ENCODE results near the gene PLEKHA4. TPM values are rescaled to one million over a fixed set of nuclear protein-coding genes. Genes with fewer than 3 reads are reported as not detected.

Gene PLEKHA4
- total and polyA plus RNA-seq, 10 of the 15 experiments (the other 5 are each of a cell fraction or from before 2014, with no cell fraction given), result 0.13 to 10.0 (median 6.4) TPM; not detected in 1

- TF ChIP-seq KDM1A (IDR thresholded peaks at IDR 0.05; ENCODE audit: borderline replicate concordance) (no peak), SRF (IDR thresholded peaks at IDR 0.05; ENCODE audit: low read depth in 2 of 2, low read length in 2 of 2) (no peak), NBN (IDR thresholded peaks at IDR 0.05) (no peak), YY1 (IDR thresholded peaks at IDR 0.05; ENCODE audit: low read depth, low read length) (no peak)
These were observed 5.6 kb downstream of the PLEKHA4 start (continued) for GRCh38 chr19:48862827-48863226.

DNA sequence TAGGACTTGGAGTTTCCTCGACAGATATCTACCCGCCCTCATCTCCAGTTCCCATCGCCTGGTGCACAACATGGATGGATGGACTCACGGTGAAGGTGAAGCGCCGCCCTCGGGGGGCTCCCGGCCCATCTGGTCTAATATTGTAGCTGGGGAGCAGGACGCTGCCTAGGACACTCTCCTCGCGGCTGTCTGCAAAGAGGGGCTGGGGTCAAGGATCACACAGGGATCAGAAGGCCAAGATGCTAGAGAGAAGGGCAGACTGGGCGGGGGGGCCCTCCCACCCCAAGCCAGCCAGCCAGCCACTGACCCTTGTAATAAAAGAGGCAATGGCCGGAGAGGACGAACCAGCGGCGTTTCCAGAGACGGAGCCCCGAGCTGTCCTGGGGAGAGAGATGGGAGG is 7.1 kb downstream of the PLEKHA4 start:
- no peak for FAIRE-seq
- H3K27ac ChIP-seq (ENCODE audit: control insufficient read depth, insufficient read depth), result no peak overlapping the region
- ChIA-PET RAD21 (ENCODE audit: unreplicated experiment) (no interaction called here), POLR2A (interaction anchor here (0.6 kb wide), 1 partner anchor 50 kb away, joined by 4 read pairs; no protein-coding TSS in a partner anchor), CTCF (no interaction called here), SMC1A (ENCODE audit: uncharacterized antibody, unreplicated experiment) (no interaction called here)
- no peaks in the 10 kb centered on the region for H3K79me2 ChIP-seq (ENCODE audit: control insufficient read depth, insufficient read depth, low read length)
- TF ChIP-seq CHD2 (IDR thresholded peaks at IDR 0.05; ENCODE audit: borderline replicate concordance, low read depth, low read length), result no peak
- no peak for TF ChIP-seq IKZF1 (conservative IDR thresholded peaks at IDR 0.05)
- TF ChIP-seq, protein P1, sequence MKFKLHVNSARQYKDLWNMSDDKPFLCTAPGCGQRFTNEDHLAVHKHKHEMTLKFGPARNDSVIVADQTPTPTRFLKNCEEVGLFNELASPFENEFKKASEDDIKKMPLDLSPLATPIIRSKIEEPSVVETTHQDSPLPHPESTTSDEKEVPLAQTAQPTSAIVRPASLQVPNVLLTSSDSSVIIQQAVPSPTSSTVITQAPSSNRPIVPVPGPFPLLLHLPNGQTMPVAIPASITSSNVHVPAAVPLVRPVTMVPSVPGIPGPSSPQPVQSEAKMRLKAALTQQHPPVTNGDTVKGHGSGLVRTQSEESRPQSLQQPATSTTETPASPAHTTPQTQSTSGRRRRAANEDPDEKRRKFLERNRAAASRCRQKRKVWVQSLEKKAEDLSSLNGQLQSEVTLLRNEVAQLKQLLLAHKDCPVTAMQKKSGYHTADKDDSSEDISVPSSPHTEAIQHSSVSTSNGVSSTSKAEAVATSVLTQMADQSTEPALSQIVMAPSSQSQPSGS (IDR thresholded peaks at IDR 0.05; ENCODE audit: low read length), result no peak
- TF ChIP-seq MTA2 (IDR thresholded peaks at IDR 0.05; ENCODE audit: low read depth), result no peak
- TF ChIP-seq RUNX3 (IDR thresholded peaks at IDR 0.05; ENCODE audit: low read length), result no peak
- TF ChIP-seq ATF7 (IDR thresholded peaks at IDR 0.05; ENCODE audit: low read depth), result no peak
- no peak for TF ChIP-seq USF2 (IDR thresholded peaks at IDR 0.05; ENCODE audit: borderline replicate concordance, low read depth, low read length)
- no peak for TF ChIP-seq POLR2A (IDR thresholded peaks at IDR 0.05; ENCODE audit: low read depth, low read length)
- no peak for TF ChIP-seq CHD1 (IDR thresholded peaks at IDR 0.05; ENCODE audit: low read depth, low read length)
- no peak for TF ChIP-seq JUND (IDR thresholded peaks at IDR 0.05; ENCODE audit: low read depth, low read length)
- no peak for TF ChIP-seq MYC (IDR thresholded peaks at IDR 0.05; ENCODE audit: insufficient read depth, insufficient read length, insufficient replicate concordance, low read length, severe bottlenecking)
- no peak for TF ChIP-seq ESRRA (IDR thresholded peaks at IDR 0.05; ENCODE audit: low read length)
- no TSS peak for BruUV-seq (replicated peaks)
- 85% methylated on average over 15 of the region's 18 CpGs for WGBS (ENCODE audit: insufficient coverage, insufficient replicate concordance, low lambda C conversion rate, missing lambda C conversion rate)
- no peak overlapping the region for H3K4me2 ChIP-seq (ENCODE audit: control insufficient read depth, insufficient read depth)
- in situ Hi-C loops (cut with MboI), result no loop called here
- ATAC-seq, result no peak
- H4K20me1 ChIP-seq (ENCODE audit: control insufficient read depth, insufficient read depth), result no peaks in the 10 kb centered on the region
- DNase-seq (ENCODE audit: low read depth, low spot score), result no peak
- no peak overlapping the region for H3K9ac ChIP-seq (ENCODE audit: control insufficient read depth, insufficient read depth, low read length)
- H3K27me3 ChIP-seq (replicated peaks in 1 of 2; ENCODE audit: control insufficient read depth in 2 of 2, insufficient read depth in 2 of 2, low read length in 1 of 2), result no peaks in the 10 kb centered on the region
- no peak overlapping the region for H2AFZ ChIP-seq (ENCODE audit: control insufficient read depth, low read depth, low read length)
- intact Hi-C loops (cut with micrococcal nuclease; ENCODE audit: unreplicated experiment), result no loop called here
- H3K36me3 ChIP-seq (ENCODE audit: control insufficient read depth in 2 of 2, insufficient read depth in 2 of 2, low read length in 1 of 2), result no peaks in the 10 kb centered on the region
- H3K4me3 ChIP-seq, result no peak overlapping the region
- peaks cover 7% of the 10 kb centered on the region for H3K4me1 ChIP-seq (ENCODE audit: control insufficient read depth, insufficient read depth, low read length)
- no peaks in the 10 kb centered on the region for H3K9me3 ChIP-seq (replicated peaks; ENCODE audit: control insufficient read depth, insufficient read depth, low read length)
